B cell (primary cell): ENCODE measurements around the gene BARHL2. TPM values are rescaled to one million over a fixed set of nuclear protein-coding genes. Genes with fewer than 3 reads are reported as not detected.
A peak's percentile ranks its signal among the peaks of the same experiment; 100 is the strongest.

Experiments used
- ATAC-seq: fragments of 200-7000 bp; cut with Tn5 transposase; one replicate; pipeline ENCODE4 v1.10.0; 2021; ENCODE audit warnings: low read depth, mild to moderate bottlenecking, moderate number of reproducible peaks, moderate library complexity
- CTCF ChIA-PET: fragments of 350-600 bp; sonication (Branson Sonifier 250); formaldehyde crosslinking; loops from one replicate; lab custom pipeline; 2021; ENCODE audit warnings: antibody characterized with exemption, inconsistent platforms; lab: Charles Lee
- POLR2A ChIA-PET: fragments of 350-600 bp; sonication (Branson Sonifier 250); formaldehyde crosslinking; loops from one replicate; lab custom pipeline; 2021; ENCODE audit warnings: antibody characterized with exemption; lab: Charles Lee
- DNase-seq: peaks from one replicate; pipeline ENCODE4 v3.0.0; 2013
- H2AFZ ChIP-seq: 2 replicates; pipeline ENCODE4 v1.6.1; 2012; ENCODE audit warnings: mild to moderate bottlenecking, low read depth, low read length; ENCODE audit not compliant: insufficient read depth, poor library complexity, severe bottlenecking
- H3K27ac ChIP-seq, 2 donors: 1 replicate in 1 of 2; 2 replicates in 1 of 2; pipeline ENCODE4 v1.5.1; 2012 to 2013; ENCODE audit warnings: low read length in 2 of 2, mild to moderate bottlenecking in 2 of 2, moderate library complexity in 1 of 2
- H3K27me3 ChIP-seq, 4 experiments: fragments of 200-600 bp in 1 of 4; sonication (generic) in 1 of 4; replicated peaks in 1 of 4; 1 replicate in 2 of 4; 2 replicates in 2 of 4; pipeline versions ENCODE4 v1.6.1 to v1.7.0; 2013 to 2016; ENCODE audit warnings: low read length in 3 of 4, mild to moderate bottlenecking in 2 of 4, mixed read lengths in 1 of 4, moderate library complexity in 1 of 4; ENCODE audit not compliant: insufficient read depth in 4 of 4, control insufficient read depth in 3 of 4; ENCODE audit errors: control extremely low read depth in 1 of 4
- H3K36me3 ChIP-seq, 2 experiments: replicated peaks in 1 of 2; 1 replicate in 1 of 2; 2 replicates in 1 of 2; pipeline versions ENCODE4 v1.6.1 to v1.7.1; 2013; ENCODE audit warnings: low read length in 1 of 2; ENCODE audit not compliant: insufficient read depth in 2 of 2, control insufficient read depth in 1 of 2; ENCODE audit errors: control extremely low read depth in 1 of 2, extremely low read depth in 1 of 2
- H3K4me1 ChIP-seq, 2 donors: fragments of 200-600 bp in 1 of 2; sonication (generic) in 1 of 2; 1 replicate in 1 of 2; 2 replicates in 1 of 2; pipeline versions ENCODE4 v1.5.1 to v1.6.1; 2013 to 2017; ENCODE audit warnings: low read length in 2 of 2; ENCODE audit not compliant: control insufficient read depth in 2 of 2, insufficient read depth in 2 of 2
- H3K4me2 ChIP-seq: replicated peaks from 2 replicates; pipeline ENCODE3; 2012; ENCODE audit warnings: mild to moderate bottlenecking, low read depth, low read length; ENCODE audit not compliant: poor library complexity, severe bottlenecking
- H3K4me3 ChIP-seq, 5 experiments: fragments of 200-600 bp in 1 of 5; sonication (generic) in 1 of 5; 1 replicate in 3 of 5; 2 replicates in 2 of 5; pipeline versions ENCODE4 v1.5.1 to v1.7.0; 2011 to 2016; ENCODE audit warnings: low read length in 4 of 5, mild to moderate bottlenecking in 4 of 5, low read depth in 2 of 5, control low read depth in 1 of 5, moderate library complexity in 1 of 5; ENCODE audit not compliant: insufficient read depth in 1 of 5; ENCODE audit errors: control extremely low read depth in 1 of 5, extremely low read depth in 1 of 5
- H3K79me2 ChIP-seq: fragments of 200-600 bp; sonication (generic); one replicate; pipeline ENCODE4 v1.6.0; 2016; ENCODE audit warnings: low read length; ENCODE audit not compliant: control insufficient read depth, insufficient read depth
- H3K9ac ChIP-seq: fragments of 200-600 bp; sonication (generic); 2 replicates; pipeline ENCODE4 v1.6.1; 2017; ENCODE audit warnings: mild to moderate bottlenecking, low read length, moderate library complexity
- H3K9me3 ChIP-seq, 3 donors: one replicate each; pipeline versions ENCODE4 v1.6.1 to v1.7.1; 2013; ENCODE audit warnings: low read length in 2 of 3; ENCODE audit not compliant: control insufficient read depth in 2 of 3, insufficient read depth in 1 of 3; ENCODE audit errors: control extremely low read depth in 1 of 3
- H4K20me1 ChIP-seq: 2 replicates; pipeline ENCODE4 v1.6.0; 2012; ENCODE audit warnings: mild to moderate bottlenecking, low read length; ENCODE audit not compliant: insufficient read depth, control insufficient read depth, poor library complexity, severe bottlenecking
- H3K27ac Mint-ChIP-seq: one replicate; pipeline ENCODE4 v1.8.0; 2021; ENCODE audit warnings: mixed read lengths
- H3K27me3 Mint-ChIP-seq: one replicate; pipeline ENCODE4 v1.8.0; 2021; ENCODE audit warnings: mixed read lengths
- H3K4me1 Mint-ChIP-seq: one replicate; pipeline ENCODE4 v1.8.0; 2021; ENCODE audit warnings: mixed read lengths
- H3K4me3 Mint-ChIP-seq: one replicate; pipeline ENCODE4 v1.8.0; 2021; ENCODE audit warnings: mixed read lengths
- H3K9me3 Mint-ChIP-seq: one replicate; pipeline ENCODE4 v1.8.0; 2022; ENCODE audit warnings: mixed read lengths; ENCODE audit not compliant: insufficient read depth
- EZH2 ChIP-seq: IDR thresholded peaks from 2 replicates; pipeline ENCODE4 v1.6.1; 2012; ENCODE audit warnings: borderline replicate concordance, low read depth, mild to moderate bottlenecking, moderate library complexity, low read length; ENCODE audit not compliant: insufficient read depth, poor library complexity, severe bottlenecking
- WGBS: methylation state at CpG from one replicate; pipeline ENCODE4 v1.1.5; 2013; ENCODE audit warnings: missing lambda C conversion rate; ENCODE audit not compliant: insufficient coverage; 5-methylcytosine and 5-hydroxymethylcytosine counted together
- intact Hi-C: fragments of 100-400 bp; cut with micrococcal nuclease; formaldehyde crosslinking; loops from one replicate; pipeline ENCODE4 v1.10.0; 2022
- polyA plus RNA-seq: library from polyadenylated mRNA; depleted of rRNA; stranded (reverse); fragments of >200 nt; gene quantifications from 2 replicates; pipeline ENCODE4 v1.2.3, GENCODE V29; 2012
- total RNA-seq, 2 donors: library from RNA; stranded (reverse); fragments of 120-200 nt in 1 of 2; gene quantifications; 1 replicate in 1 of 2; 2 replicates in 1 of 2; pipeline versions ENCODE4 v1.2.3 to v1.2.4, GENCODE V29; 2013 to 2022
- TF ChIP-seq, protein P1 (sequence below): fragments of 200-600 bp; IDR thresholded peaks from one replicate; pipeline ENCODE4 v1.8.0; 2022; ENCODE audit warnings: antibody characterized with exemption, mild to moderate bottlenecking

BARHL2 gene
- total and polyA plus RNA-seq, 2 donors (not counting 1 experiment from before 2014, with no cell fraction given): not detected

DNA sequence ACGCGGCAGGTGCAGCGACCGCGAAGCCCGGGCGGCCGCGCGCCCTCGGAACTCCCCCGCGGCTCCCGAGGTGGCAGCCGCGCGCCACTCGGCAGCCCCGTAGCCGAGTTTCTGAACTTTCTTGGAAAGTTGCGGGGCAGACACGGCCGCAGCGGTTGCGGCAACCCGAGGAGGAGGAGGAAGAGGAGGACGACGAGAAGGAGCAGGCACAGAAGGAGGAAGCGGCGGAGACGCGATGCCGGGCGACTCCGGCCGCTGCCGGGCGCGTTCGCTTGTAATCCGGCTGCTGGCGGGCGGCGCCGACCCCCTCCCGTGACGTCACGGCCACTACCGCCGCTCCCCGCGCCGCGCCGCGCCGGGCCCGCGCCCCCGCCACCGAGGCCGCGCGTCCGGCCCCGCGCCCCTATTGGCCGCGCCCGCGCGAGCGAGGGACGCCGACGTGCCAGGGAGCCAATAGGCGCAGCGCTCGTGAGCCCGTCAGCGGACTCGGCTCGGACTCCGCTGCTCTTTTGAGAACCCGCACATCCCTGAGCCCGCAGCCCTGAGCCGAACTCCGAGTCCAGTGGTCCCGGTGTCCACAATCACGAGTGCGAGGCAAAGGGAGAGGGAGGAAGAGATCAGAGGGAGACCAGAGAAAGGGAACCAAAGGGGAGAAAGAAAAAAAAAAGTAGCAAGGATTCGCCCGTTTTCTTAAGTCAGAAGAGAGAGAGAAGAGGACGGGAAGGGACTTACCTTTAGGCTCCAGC is 736 bp upstream of the BARHL2 start:
- H3K4me1 Mint-ChIP-seq: peaks cover 17% of the 10 kb centered on the region
- DNase-seq: no peak
- H3K4me3 ChIP-seq: peak overlapping the region in 3 of 5 experiments; percentile 9 to 24 (median 19)

DNA sequence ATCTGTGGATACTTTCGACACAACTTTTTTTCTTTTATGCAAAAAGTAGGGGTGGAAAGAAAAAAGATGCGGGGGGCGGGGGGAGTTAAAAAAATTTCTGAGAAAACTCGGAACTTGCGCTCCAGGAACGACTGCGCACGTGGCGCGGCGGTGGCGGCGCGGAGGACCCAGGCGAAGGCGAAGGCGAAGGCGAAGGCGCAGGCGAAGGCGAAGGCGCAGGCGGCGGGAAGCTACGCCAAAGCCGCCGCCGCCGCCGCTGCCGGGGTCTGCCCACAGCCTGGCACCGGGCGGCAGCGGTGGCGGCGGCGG is 208 bp upstream of the BARHL2 start:
- Histone ChIP-seq H3K36me3 (no peaks in the 10 kb centered on the region), H3K4me2 (peak overlapping the region; percentile 57), H3K4me1 (peaks cover 24 to 49% of the 10 kb centered on the region in 2 donors), H2AFZ (no peak overlapping the region), H3K27ac (no peak overlapping the region), H4K20me1 (no peaks in the 10 kb centered on the region), H3K79me2 (no peaks in the 10 kb centered on the region), H3K9me3 (peaks cover 1 to 56% (median 19%) of the 10 kb centered on the region in 3 donors), H3K27me3 (peaks cover 0 to 85% (median 82%) of the 10 kb centered on the region in 4 experiments), H3K4me3 (no peak overlapping the region), H3K9ac (no peak overlapping the region)
- H3K27ac Mint-ChIP-seq: peak overlapping the region; percentile 3
- H3K27me3 Mint-ChIP-seq: peaks cover 74% of the 10 kb centered on the region
- CTCF ChIA-PET: interaction anchor here (0.7 kb wide), 1 partner anchor 448 kb away, joined by 3 read pairs; no protein-coding TSS in a partner anchor
- ATAC-seq: no peak
- WGBS: 22% methylated on average over 36 of the region's 37 CpGs
- peaks cover 17% of the 10 kb centered on the region for H3K4me1 Mint-ChIP-seq
- intact Hi-C loops: no loop called here
- no peaks in the 10 kb centered on the region for H3K9me3 Mint-ChIP-seq
- no peak for DNase-seq
- POLR2A ChIA-PET: no interaction called here
- H3K4me3 Mint-ChIP-seq: peak overlapping the region; percentile 52
- TF ChIP-seq EZH2: no peak
- TF ChIP-seq, protein P1, sequence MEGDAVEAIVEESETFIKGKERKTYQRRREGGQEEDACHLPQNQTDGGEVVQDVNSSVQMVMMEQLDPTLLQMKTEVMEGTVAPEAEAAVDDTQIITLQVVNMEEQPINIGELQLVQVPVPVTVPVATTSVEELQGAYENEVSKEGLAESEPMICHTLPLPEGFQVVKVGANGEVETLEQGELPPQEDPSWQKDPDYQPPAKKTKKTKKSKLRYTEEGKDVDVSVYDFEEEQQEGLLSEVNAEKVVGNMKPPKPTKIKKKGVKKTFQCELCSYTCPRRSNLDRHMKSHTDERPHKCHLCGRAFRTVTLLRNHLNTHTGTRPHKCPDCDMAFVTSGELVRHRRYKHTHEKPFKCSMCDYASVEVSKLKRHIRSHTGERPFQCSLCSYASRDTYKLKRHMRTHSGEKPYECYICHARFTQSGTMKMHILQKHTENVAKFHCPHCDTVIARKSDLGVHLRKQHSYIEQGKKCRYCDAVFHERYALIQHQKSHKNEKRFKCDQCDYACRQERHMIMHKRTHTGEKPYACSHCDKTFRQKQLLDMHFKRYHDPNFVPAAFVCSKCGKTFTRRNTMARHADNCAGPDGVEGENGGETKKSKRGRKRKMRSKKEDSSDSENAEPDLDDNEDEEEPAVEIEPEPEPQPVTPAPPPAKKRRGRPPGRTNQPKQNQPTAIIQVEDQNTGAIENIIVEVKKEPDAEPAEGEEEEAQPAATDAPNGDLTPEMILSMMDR: no peak

More for the DNA sequence above, 736 bp upstream of the BARHL2 start:
- intact Hi-C loops: no loop called here
- Mint-ChIP-seq H3K27me3 (peaks cover 74% of the 10 kb centered on the region), H3K9me3 (no peaks in the 10 kb centered on the region), H3K27ac (peak overlapping the region; percentile 59), H3K4me3 (peak overlapping the region; percentile 66)
- Histone ChIP-seq H3K36me3 (no peaks in the 10 kb centered on the region), H3K27me3 (peaks cover 0 to 85% (median 82%) of the 10 kb centered on the region in 4 experiments), H3K4me2 (peak overlapping the region; percentile 57), H2AFZ (no peak overlapping the region), H3K27ac (no peak overlapping the region), H3K4me1 (peaks cover 24 to 50% of the 10 kb centered on the region in 2 donors), H3K79me2 (no peaks in the 10 kb centered on the region), H3K9ac (no peak overlapping the region), H4K20me1 (no peaks in the 10 kb centered on the region), H3K9me3 (peaks cover 1 to 57% (median 19%) of the 10 kb centered on the region in 3 donors)
- TF ChIP-seq, protein P1: no peak
- TF ChIP-seq EZH2: no peak
- CTCF ChIA-PET: no interaction called here
- POLR2A ChIA-PET: no interaction called here
- no peak for ATAC-seq
- WGBS: 9% methylated on average over 94 of the region's 94 CpGs
